ENCODE results near the gene KMT2E. TPM values are rescaled to one million over a fixed set of nuclear protein-coding genes. Genes with fewer than 3 reads are reported as not detected.
A peak's percentile ranks its signal among the peaks of the same experiment; 100 is the strongest.
"Not testable (repeated sequence)": the region's sequence is repeated elsewhere in the genome, so short reads cannot be mapped to it uniquely, and the experiment has no call there.

Gene KMT2E
- polyA plus RNA-seq, 4 donors = 65.9 to 86.6 (median 77.0) TPM

DNA sequence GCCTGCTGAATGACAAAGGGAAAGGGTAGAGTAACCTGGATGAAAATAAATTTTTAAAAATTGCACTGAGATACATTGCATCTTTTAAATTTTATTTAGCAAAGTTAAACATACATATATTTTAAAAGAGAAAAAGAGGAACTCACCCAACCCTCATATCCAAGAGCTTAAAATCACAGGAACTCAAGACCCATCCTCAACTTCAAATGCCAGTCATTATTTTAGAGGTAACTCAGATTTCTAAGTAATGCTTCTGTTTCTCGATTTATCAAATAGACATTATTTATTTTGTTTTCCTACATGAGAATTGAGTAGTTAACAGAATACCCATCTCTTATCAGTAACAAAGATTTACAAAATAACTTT is 32.4 kb upstream of the KMT2E start:
- no peak for DNase-seq (ENCODE audit: low read depth in 4 of 4, low spot score in 3 of 4)

DNA sequence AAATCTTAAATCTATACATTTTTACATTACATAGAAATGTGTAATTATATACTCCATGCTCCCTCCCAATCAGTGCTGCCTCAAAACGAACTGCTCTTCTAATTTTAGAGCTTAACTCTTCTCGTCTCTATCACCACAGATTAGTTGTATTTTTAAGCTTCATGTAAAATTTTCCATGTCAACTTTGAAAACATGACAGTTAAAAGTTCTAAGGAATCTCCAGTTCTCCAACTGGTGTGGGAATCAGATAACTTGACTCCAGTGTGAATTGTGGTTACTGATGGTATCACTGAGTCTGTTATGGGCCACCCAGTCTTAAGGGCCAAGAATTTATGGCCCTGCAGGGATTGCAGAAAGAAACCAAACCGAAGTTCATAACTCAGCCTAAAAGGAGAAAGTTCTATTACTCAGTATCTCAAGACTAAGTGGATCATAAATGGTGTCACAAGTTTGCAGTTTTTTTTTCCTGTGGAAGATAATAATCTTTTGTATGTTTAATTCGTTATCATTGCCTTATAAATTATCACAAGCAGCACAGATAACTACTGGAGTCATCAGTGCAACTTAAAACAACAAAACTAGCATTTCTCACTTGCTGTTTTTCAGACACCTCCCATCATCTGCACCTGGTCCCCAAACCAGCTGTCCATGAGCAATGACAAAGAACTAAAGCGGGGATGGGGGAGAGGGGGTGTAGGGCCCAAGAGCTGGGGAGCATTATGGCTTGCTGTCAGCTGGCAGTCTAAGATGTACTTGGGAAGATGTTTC is 31.5 kb upstream of the KMT2E start:
- DNase-seq (ENCODE audit: low read depth in 4 of 4, low spot score in 3 of 4) = no peak

DNA sequence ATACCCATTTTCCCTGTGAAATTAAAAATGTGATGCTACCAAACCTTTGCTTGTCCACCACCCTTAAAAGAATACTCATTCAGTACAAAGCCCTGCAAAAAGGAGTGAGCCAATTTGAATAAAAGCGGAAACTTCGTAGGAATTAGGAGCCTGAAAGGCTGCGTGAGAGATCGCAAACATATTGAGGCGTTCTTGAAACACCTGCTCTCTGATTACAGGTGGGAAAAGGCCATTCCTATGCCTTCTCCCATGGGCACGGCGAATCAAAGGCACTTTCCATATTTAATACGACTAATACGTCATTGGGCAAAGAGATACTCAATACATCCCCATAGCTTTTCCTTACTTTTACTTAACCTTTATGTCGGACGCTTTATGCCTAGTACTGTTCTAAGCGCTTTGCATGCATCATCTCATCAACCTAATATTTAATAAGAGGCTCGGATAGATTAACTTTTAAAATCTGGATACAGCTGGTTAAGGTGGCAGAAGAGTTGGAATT is 30.9 kb upstream of the KMT2E start:
- no peak for DNase-seq (ENCODE audit: low read depth in 4 of 4, low spot score in 3 of 4)

DNA sequence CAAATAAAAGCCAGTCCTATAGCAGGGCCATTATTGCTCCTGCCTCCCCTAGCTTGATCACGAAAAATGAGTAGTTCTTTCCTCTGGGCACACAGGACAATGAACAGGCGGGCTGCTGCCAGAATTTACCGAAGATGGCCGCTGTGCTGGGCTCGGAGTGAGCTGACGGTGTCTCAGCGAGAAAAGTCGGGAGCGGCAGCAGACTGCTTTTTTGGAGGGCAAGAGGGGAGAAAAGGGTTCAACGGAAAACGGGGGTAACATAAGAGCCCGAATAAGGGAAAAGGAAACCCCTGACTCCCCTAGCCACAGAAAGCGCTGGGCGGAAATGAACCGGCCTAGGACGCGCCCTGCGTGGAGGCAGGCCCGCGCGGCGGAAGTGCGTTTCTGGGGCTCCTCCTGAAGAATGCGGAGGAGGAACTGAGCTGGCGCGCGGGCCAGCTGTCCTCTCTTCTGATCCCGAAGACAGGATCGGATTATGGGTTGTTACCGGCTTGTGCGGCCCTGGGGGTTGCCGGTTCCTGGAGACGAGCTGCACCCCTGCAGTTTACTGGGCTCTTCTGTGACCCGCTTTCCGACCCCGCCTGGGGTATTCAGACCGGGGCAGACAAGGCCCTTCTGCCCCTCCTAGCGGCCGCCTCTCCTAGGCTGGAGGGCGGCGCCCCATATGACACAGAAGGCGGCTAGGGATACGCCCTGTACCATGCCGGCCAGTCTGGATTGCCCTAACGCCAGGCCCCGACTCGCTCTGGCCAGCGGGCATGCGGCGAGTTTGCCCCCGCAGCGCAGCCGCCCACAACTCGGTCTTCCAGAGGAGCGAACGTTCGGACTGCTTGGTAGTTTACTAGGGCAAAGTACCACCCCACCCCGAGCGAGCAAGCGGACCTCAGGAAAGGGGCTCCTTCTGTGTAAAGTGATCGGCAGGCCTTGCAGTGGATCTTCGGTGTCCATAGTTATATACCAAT is 30.1 kb upstream of the KMT2E start:
- peak; percentile 74 to 81 (median 81) for DNase-seq (ENCODE audit: low read depth in 4 of 4, low spot score in 3 of 4)

DNA sequence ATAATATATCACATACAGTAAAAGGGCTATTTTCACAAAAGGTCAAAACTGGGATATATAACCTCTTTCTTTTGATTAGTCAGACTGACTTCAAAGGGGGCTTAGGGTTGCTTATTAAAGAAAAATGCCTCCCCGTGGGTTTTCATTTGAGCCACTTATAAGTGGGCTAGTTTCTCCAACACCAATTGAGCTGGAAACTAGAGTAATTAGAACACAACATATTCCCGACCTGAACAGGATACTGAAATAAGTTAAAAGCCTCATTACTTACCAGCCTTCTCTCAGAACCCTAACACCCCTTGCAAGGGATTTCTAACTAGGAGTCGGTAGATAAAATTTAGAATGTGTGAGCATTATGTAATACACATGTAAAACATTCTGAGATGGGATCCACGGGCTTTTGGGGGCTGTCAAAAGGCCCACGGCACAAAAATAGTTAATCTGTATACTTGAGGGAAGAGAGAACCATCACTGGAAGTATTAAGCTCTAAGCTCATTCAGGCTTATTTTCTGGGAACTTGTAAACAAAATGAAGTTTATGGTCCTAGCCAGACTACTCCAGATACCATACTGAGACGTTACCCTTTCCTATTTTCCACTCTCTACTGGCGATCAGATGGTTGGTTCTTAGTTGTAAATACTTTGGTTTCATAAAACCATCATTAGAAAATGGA is 29.3 kb upstream of the KMT2E start:
- no peak for DNase-seq (ENCODE audit: low read depth in 4 of 4, low spot score in 3 of 4)

DNA sequence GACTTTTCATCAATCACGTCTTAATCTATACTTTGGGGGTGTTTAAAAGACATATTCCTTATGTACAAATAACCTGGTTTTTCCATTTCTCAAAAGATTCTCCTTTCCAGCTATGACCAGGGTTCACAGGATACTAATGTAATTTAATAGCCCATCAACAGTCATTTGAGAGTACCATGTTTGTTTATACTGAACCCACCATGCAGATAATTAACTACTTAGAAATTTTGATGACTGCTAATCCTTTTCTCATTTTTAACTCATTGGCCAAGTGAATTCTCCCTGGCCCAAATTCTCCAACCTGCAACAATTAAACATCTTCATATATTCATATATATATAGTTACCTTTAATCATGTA is 28.8 kb upstream of the KMT2E start:
- no peak for DNase-seq (ENCODE audit: low read depth in 4 of 4, low spot score in 3 of 4)

DNA sequence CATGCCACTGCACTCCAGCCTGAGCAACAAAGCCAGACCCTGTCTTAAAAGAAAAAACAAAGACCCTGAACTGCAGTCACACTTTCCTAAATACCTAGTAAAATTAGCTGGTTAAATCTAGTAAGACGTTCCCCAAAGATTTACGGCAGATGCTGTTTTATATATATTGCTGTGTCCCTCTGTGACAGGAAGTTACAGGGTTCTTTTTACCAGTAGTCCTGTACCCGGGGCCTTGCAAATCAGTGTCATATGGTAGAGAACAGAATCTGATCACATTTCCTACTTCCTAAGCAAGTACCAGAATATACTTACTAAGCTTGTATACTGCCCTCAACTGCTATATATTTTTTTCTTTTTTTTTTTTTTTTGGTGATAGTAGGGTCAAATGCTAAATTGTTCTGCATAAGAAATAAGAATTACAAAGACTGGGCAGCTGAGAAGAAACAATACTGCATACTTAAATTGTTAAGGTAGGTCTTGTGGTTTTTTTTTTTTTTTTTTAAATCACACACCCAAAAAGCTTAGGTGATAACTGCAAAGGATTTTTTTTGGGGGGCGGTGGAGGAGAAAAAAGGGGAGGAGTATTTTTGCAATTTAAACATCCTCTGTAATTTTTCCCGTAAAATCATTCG is 27.3 kb upstream of the KMT2E start:
- DNase-seq (ENCODE audit: low read depth in 4 of 4, low spot score in 3 of 4) = no peak

DNA sequence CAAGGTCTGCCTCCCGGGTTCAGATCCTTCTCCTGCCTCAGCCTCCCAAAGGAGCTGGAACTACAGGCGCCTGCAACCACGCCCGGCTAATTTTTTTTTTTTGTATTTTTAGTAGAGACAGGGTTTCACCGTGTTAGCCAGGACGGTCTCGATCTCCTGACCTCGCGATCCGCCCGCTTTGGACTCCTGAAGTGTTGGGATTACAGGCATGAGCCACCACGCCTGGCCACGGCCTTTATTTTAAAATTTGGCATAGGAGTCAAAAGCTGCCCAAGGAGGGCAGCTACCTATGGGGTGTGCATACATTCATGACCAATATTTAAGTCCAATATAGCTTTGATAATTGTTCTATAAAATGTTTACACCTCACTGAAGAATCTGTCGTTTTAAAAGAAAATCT is 26.6 kb upstream of the KMT2E start:
- not testable (repeated sequence) for DNase-seq (ENCODE audit: low read depth in 4 of 4, low spot score in 3 of 4)

DNA sequence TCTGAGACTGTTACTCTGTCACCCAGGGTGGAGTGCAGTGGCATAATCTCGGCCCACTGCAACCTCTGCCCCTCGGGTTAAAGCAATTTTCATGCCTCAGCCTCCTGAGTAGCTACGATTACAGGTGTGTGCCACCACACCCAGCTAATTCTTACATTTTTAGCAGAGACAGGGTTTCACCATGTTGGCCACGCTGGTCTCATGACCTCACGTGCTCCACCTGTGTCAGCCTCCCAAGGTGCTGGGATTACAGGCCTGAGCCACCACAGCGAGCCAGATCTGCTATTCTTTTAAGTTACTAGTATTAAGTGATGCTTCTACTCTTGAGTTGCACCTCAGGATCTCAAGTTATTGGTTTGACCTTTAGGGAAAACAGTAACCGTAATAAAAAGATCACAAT is 23.0 kb upstream of the KMT2E start:
- no peak for DNase-seq (ENCODE audit: low read depth in 4 of 4, low spot score in 3 of 4)

DNA sequence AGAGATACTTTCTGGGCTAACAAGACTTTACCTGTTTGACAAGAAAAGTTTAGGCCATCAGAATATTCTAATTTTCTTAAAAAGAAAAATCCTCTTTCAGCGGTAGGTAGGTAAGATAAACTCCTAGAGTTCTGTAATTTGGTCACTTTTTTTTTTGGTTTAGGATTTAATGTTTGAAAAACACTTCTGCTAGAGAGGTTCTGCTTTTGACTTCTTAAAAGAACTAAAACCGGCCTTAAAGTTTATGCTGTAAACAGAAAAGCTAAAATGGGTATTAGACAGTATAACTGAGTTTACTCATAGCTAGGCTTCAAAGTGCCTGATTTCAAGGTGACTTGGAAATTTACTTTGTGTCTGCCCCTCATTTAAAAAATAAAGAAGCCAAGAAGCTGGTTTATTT is 21.7 kb upstream of the KMT2E start:
- DNase-seq (ENCODE audit: low read depth in 4 of 4, low spot score in 3 of 4) = no peak

DNA sequence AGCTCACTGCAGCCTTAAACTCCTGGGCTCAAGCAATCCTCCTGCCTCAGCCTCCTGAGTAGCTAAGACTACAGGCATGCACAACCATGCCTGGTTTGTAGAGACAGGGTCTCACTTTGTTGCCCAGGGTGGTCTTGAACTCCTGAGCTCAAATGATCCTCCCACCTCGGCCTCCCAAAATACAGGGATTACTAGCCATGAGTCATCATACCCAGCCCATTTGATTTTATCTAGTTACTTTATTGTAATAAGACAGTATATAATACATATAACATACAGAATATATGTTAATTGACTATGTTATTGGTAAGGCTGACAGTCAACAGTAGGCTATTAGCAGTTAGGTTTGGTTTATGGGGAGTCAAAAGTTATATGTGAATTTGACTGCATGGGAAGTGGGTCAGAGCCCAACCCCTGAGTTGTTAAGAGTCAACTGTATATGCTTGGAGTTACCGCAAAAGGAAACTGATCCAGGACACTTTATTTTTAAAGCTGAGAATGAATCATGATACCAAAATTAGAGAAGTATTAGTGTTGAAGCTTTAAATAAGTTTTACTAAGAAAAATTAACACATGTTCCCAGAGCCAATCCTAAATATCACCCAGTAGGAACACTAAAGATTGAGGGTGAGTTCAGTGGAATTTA is 20.7 kb upstream of the KMT2E start:
- no peak for DNase-seq (ENCODE audit: low read depth in 4 of 4, low spot score in 3 of 4)

DNA sequence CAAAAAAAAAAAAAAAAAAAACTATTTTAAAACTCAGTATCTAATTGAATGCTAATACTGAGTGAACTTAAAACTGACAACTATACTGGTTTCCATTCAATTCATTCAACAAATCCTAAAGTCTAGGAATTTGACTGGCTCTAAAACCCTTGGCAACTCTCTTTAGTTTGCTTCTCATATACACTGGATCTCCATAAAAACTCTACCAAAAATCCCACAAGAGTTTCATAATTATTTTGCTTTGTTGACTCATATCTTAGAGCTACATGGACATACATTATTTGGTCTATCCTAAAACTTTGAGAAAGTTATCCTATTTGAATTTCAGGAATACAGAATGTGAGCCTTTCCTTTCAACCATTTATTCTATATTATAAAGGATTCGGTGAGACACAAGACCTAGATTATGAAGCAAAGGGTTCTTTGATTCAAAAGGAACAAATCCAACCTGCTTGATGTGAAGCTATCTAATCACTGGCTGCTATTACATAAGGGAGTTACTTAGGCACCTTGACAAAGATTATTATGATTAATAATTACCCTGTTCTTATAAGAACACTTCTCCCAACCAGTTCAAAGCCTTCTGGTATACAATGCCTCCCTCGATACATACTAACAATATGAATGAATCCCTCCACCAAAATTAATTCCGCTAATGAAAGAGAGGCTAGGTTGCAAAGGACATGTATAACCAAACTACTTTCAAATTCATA is 15.8 kb upstream of the KMT2E start:
- no peak for DNase-seq (ENCODE audit: low read depth in 4 of 4, low spot score in 3 of 4)

DNA sequence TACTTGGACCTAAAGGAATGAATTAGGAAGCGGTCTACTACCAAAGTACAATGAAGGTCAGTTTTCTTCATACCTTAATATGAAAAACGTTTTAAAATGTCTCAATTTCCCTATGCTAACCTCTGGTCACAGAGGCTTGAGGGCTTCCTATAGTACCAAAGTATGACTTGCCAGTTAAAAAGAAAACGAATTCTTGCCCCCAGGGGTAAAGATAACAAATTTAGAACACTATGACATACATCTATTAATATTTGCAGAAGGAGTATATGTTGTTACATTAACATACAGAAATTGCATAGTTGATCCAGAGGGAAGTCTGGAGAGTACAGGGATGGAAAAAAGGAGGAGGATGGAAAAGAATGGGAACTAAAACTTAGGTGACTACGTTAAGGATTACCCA is 13.8 kb upstream of the KMT2E start:
- DNase-seq (ENCODE audit: low read depth in 4 of 4, low spot score in 3 of 4) = no peak

DNA sequence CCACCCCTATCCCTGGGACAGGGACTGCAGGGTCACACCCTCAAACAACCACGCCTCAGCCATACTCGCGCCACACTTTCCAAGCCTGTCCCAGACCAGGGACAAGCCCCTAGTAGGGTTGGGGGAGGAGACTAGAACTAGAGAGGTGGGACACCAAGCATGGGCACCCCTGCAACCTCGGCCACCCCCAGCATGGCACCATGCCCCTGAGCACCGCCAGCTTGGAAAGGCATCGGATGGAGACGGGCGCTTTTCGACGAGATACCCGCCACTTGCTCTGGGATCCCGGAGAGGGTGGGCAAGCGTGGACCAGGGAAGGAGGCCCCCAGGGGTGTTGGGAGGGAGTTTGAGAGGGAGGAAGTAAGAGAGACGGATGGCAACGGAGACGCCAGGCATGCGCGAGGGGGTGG is 13.1 kb upstream of the KMT2E start:
- DNase-seq (ENCODE audit: low read depth in 4 of 4, low spot score in 3 of 4) = no peak

DNA sequence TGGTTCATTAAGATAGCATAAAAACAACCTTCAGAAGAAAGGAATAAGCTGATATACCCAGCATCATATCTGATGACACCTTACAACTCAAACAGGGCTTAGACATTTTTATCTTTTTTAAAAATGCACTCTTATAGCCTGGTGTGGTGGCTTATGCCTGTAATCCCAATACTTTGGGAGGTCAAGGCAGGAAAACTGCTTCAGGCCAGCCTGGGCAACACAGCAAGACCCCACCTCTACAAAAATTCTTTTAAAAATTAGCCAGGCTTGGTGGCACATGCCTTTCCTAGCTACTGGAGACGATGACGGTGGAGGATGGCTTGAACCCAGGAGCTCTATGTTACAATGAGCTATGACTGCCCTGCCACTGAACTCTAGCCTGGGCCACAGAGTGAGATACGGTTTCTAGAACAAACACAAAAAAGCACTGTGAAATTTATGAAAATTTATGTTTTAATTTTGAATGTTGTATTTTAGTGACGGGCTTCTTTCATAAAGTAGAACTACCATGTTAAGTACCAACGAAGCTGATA is 12.3 kb upstream of the KMT2E start:
- DNase-seq (ENCODE audit: low read depth in 4 of 4, low spot score in 3 of 4) = no peak

DNA sequence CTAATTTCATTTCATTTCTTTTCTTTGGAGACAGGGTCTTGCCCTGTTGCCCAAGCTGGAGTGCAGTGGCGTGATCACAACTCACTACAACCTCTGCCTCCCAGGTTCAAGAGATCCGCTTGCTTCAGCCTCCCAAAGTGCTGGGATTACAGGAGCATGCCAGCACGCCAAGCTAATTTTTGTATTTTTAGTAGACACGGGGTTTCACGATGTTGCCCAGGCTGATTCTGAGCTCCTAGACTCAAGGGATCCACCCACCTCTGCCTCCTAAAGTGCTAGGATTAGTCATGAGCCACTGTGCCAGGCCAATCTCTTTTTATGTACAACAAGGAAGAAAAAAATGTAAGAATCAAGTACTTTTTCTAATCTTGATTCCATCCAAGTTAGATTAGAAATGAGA is 10.7 kb upstream of the KMT2E start:
- DNase-seq (ENCODE audit: low read depth in 4 of 4, low spot score in 3 of 4) = no peak

DNA sequence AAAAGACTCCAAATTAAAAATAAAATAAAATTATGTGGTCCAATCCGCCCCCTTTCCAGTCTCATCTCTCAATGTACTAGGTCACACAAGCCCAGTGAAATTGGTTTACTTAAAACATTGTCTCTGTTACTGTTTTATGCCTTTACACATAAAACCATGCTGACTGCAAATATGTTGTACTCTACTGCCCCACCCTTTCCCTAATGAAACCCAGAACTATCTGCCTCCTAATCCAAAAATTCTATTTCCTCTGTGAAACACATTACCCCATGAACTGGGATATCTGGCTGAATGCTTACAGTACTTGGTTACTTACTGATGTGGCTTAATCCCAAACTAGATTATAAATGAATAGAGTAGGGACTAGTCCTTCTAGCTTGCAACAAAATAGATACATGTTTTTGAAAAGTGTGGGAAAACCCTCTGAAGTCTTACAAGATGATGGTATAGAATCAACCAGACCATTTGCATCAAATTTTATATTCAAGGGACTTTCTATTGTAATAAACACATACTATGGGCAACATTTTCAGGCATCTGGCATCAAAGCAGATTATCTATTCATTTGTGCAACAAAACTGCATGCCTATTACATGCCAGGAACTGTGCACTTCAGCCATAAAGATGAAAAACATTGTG is 10.0 kb upstream of the KMT2E start:
- DNase-seq (ENCODE audit: low read depth in 4 of 4, low spot score in 3 of 4) = no peak

DNA sequence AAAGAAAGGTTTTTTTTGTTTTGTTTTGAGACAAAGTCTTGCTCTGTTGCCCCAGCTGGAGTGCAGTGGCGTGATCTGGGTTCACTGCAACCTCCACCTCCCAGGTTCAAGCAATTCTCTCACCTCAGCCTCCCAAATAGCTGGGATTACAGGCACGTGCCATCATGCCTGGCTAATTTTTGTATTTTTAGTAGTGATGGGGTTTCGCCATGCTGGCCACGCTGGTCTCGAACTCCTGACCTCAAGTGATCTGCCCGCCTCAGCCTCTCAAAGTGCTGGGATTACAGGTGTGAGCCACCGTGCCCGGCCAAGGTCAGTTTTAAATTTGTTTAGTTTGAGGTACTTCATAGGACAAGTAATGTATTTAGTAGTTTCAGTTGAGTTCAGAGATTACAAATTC is 9.0 kb upstream of the KMT2E start:
- not testable (repeated sequence) for DNase-seq (ENCODE audit: low read depth in 4 of 4, low spot score in 3 of 4)

DNA sequence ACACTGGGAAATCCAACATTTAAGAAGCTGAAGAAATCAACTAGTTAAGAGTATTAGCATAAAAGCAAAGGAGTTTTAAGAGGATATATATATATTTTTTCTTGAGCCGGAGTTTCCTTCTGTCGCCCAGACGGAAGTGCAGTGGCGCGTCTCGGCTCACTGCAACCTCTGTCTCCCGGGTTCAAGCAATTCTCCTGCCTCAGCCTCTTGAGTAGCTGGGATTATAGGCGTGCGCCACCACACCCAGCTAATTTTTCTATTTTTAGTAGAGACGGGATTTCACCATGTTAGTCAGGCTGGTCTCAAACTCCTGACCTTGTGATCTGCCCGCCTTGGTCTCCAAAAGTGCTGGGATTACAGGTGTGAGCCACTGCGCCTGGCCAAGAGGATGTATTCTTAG is 8.5 kb upstream of the KMT2E start:
- DNase-seq (ENCODE audit: low read depth in 4 of 4, low spot score in 3 of 4) = not testable (repeated sequence)

All from right renal pelvis (tissue), 4 donors.